Right ventricle myocardium superior (tissue), 1 donor: Measurements from ENCODE around the gene CLDND1. TPM values are rescaled to one million over a fixed set of nuclear protein-coding genes. Genes with fewer than 3 reads are reported as not detected.

Experiments used
- total RNA-seq: library from RNA; stranded (reverse); fragmentation: NEBNext Ultra II Directional; extraction: Animal tissue kit (Norgen Biotek cat#: 25700); gene quantifications from one replicate; pipeline ENCODE4 v1.2.1, GENCODE V29; 2021
- donor health status: DM: no; HTN: yes; CAD: no; lungs with severe emphysema.

Gene CLDND1
- total RNA-seq, 1 donor from 2014 or later, result 72.5 TPM

Other genes with a start within 250 kb of the CLDND1 start
- gene OR5H2, start 240.4 kb downstream of the CLDND1 start, total RNA-seq, result not detected
- gene OR5K4, start 169.0 kb downstream of the CLDND1 start, total RNA-seq, result not detected
- gene OR5K3, start 132.2 kb downstream of the CLDND1 start, total RNA-seq, result not detected
- not detected for gene OR5K1, start 59.7 kb downstream of the CLDND1 start, total RNA-seq
- not detected for gene OR5K2, start 25.2 kb downstream of the CLDND1 start, total RNA-seq
- gene GPR15, start 9.1 kb upstream of the CLDND1 start, total RNA-seq, result not detected
- gene CPOX, start 70.7 kb upstream of the CLDND1 start, total RNA-seq, result 11.5 TPM
- gene ST3GAL6, start 240.4 kb upstream of the CLDND1 start, total RNA-seq, result 34.1 TPM